Lung microvascular endothelial cell (primary cell): ENCODE results near the gene GALNS. TPM values are rescaled to one million over a fixed set of nuclear protein-coding genes. Genes with fewer than 3 reads are reported as not detected.
"Not testable (repeated sequence)": the region's sequence is repeated elsewhere in the genome, so short reads cannot be mapped to it uniquely, and the experiment has no call there.

ENCODE experiments used
- DNase-seq, 2 donors: peaks; one replicate each; pipeline versions ENCODE4 v3.0.0 to v3.0.0-alpha.2; 2010; ENCODE audit warnings: low read depth in 2 of 2
- total RNA-seq: library from RNA; depleted of rRNA; stranded (reverse); fragments of >200 nt; gene quantifications from 2 replicates; pipeline ENCODE4 v1.2.1, GENCODE V29; 2014

The GALNS gene
- total RNA-seq, 1 donor from 2014 or later: 17.1 TPM

DNA sequence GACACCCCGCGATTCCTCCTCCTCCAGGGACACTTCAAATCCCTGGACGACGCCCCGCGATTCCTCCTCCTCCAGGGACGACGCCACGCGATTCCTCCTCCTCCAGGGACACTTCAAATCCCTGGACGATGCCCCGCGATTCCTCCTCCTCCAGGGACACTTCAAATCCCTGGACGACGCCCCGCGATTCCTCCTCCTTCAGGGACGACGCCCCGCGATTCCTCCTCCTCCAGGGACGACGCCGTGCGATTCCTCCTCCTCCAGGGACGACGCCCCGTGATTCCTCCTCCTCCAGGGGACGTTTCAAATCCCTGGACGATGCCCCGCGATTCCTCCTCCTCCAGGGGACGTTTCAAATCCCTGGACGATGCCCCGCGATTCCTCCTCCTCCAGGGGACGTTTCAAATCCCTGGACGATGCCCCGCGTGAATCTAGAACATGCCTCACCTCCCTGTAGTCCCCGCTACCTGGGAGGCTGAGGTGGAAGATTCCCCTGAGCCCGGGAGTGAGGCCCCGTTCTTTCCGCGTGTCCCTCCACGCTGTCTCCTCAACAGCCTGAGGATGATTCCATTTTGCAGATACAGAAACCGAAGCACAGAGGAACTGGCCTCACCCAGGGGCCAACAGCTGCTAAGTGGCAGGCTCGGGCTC, 33.1 kb upstream of the GALNS start:
- not testable (repeated sequence) for DNase-seq

DNA sequence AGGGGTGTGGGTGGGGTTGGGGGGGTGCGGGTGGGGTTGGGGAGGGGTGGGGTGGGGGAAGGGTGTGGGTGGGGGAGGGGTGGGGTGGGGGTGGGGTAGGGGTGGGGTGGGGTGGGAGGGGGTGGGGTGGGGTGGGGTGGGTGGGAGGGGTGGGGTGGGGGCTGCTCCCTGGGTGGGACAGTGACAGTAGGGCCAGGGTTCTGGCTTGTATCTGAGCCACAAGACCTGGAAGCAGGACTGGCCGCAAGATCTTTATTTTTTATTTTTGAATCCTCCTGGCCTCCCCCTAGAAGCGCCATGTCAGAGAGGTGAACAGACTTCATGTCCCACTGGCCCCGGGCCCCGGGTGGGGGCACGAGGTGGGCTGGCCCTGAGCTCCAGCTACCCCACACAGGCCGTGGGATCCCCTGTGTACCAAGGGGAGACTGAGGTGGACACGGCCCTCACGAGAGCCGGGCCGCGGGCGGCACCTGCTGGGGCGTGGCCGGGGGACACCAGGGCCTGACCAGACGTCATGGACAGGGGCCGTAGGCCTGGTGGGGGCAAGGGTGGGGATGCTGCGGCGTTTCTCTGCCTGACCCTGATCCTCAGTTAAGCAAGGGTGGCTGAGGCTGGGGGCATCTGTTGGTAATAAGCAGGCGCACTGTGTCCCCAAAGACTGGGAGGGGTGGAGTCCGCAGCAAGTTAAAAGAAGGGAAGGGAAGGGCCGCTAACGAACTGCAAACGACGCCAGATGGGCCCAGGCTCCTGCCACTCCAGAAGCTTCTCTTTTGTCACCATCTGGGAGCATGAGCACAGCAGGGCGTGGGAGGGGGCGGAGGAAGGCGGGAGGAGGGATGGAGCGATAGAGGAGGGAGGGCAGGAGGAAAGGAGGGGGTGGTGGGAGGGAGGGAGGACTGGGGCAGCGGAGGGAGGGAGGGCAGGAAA, 32.0 kb upstream of the GALNS start:
- DNase-seq: no peak

DNA sequence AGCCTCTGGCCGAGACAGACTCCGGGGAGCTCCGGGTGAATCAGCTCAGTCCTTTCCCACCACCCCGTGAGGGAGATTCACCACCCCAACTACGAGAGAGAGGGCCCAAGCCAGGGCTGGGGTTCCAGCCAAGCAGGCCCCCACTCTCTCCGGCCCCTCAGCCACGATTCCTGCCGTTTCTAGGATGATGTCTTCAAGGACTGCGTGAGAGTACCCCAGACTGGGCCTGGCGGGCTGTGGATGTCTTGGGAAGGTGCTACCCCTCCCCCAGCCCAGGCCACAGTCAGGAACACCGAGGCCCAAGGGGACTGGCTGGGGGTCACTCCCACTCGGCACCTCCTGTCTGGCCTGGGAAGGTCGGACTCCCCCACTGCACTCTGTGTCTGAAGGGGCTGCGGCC, 31.3 kb upstream of the GALNS start:
- no peak for DNase-seq

DNA sequence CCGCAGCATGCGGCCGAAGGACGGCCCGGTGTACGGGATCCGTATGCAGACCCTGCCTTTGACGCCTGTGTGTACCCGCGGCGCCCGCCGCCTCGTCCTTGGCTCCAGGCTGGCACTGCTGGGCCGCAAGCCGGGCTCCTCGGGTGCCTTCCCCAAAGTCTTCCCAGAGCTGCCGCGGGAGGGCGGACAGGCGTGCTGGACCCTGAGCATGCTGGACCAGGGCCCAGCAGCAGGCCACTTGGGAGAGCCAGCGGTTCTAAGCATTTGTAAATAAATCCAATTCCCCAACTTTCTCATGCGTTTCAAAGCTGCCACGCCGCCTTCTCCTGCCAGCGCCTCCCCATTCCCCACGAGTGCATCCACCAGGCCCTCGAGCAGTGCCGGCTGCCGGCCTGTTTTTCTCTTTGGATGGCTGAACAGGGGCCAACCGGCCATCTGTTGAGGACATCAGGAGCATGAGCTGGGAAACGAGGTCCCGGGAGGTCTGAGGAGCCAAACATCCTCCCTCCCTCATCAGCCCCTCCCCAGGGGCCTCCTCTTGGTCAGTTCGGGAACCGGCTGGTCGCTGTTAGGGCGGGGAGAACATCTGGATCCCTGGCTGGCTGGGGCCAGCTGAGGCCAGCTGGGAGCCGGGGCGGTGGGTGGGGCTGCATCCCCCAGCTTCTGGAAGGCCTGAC, 30.2 kb upstream of the GALNS start:
- no peak for DNase-seq

DNA sequence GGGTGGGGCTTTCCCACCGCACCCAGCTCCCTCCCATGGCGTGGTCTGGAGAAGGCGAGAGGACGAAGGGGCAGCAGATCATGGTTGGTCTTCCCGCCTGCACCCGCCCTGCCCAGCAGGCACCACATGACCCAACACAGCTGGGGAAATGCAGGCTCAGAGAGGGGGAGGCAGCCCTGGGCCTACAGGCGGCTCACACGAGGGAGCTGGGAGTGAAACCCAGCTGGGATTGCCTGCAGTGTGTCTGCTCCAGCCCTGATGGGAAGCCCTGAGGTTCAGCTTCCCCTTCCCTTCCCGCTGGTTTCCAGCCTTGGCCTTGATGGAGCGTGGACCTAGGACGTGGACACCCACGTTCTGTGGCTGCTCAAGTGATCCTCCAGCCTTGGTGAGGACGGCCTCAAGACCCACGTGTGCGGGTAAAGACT, 29.7 kb upstream of the GALNS start:
- DNase-seq: no peak

DNA sequence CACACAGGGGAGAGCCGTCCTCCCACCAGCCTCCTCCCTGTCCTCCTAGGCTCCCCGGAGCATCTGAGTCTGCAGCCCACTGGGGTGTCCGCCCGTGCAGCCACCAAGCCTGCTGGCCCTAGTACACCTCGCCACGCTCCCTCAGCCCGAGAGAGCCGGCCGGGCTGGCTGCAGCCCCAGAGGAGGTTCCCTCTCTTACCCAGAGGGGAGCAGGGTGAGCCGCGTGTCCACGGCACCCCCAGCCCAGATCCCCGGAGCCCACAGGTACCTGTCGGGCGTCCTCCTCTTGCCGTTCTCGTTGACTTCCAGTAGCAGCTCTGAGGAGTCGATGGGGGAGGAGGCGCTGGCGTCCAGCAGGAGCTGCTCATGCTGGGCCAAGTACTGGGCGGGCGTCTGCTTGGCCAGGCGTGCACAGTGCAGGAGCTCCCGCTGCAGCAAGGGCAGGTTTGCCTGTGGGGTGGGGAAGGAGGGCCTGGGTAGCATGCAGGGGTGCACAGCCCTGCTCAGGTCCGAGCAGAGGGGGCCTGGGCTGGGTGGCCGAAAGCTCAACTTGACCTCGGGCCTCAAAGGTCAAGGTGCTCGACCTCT, 29.0 kb upstream of the GALNS start:
- DNase-seq: no peak

DNA sequence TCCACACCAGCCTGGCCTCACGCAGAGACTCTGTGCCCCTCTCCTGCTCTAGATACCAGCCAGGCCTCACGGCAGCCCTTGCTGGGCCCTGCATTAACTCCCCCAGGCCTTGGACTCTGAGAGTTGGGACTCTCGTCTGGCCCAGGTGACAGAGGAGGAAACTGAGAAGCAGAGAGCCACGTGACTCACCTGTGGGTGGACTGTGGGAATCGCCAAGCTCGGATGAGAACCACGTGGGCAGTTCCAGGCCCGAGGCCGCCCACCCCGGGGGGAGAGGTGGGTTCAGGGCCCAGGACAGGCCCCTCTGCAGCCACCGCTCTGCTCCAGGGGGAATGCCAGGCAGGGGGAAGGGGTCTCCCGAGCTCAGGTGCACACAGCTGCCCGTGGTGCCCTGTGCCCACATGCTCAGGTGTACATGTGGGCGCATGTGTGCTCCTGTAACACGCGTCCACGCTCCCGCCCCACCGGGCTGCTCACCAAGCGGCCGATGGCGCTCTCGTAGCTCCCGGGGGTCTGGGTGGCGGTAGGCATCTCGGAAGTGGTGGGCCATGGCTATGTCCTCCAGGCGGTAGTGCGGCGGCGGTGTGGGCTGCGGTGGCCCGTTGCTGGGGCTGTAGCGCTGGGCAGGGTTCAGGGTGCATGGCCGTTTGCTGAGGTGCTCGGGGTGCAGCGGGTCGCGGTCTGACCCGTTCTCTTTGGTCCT, 28.0 kb upstream of the GALNS start:
- DNase-seq: no peak

DNA sequence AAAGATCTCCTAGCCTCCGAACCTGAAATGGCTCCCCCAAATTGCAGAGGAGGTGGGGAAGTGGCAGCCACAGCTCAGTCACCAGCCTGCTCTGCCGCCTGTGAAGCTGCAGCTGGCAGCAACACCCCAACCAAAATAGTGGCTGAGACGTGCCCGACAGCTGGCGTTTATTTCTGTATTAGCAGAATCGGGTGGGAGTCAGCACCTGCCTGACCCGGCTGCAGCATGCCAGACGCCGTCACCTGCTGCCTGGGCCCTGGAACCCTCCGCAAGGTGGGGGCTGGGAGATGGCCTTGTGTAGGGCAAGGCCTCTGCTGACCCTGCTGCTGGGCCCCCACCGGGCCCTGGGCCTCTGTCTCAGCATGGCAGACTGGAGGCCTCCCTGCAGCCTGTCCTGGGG, 27.2 kb upstream of the GALNS start:
- no peak for DNase-seq

DNA sequence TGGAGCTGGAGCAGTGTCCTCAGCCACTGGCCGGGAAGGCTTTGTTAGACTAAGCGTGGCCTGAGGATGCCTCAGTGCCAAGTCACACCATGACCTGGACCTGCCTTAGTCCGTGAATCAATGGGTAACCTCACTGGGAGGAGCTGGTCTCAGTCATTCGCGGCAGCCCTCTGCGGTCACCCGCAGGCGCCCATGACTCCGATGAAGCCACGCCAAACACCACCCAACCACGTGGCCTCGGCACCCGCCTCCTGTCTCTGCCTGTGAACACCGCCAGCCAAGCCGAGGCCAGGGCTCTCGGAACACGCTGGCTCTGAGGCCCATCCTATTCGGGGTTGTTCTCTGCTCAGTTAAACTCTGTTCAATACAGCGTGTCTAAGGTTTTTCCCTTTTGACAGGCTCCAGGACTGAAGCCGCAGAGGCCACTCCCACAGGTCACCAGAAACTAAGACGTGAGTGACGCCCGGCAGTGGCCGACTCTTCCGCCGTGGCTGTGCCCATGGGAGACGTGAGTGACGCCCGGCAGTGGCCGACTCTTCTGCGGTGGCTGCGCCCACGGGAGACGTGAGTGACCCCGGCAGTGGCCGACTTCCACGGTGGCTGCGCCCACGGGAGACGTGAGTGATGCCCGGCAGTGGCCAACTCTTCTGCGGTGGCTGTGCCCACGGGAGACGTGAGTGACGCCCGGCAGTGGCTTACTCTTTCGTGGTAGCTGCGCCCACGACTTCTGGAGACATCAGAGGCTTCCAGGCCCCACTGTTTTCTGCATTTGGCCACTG, 26.6 kb upstream of the GALNS start:
- no peak for DNase-seq

DNA sequence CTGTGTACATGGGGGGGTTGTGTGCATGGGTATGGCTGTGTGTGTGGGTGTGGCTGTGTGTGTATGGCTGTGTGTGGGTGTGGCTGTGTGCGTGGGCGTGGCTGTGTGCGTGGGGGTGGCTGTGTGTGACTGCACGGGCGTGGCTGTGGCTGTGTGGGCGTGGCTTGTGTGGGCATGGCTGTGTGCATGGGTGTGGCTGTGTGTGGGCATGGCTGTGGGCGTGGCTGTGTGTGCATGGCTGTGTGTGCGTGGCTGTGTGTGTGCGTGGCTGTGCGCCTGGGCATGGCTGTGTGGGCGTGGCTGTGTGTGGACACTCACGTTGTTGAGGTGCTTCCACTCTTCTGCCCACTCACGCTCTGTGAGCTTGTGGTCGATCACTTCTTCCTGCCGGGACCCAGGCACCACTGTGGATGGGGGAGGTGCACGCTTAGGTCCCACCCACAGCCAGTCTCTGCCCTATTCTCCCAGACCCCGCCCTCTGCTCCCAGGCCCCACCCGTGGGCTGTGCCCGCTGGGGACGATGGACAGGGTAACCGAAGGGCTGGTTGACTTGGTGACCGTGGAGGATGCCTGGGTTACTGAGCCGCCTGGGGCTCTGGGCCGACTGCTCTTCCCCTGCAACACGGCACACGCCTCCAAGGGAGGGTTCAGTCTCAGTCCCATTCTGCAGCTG, 25.7 kb upstream of the GALNS start:
- no peak for DNase-seq

DNA sequence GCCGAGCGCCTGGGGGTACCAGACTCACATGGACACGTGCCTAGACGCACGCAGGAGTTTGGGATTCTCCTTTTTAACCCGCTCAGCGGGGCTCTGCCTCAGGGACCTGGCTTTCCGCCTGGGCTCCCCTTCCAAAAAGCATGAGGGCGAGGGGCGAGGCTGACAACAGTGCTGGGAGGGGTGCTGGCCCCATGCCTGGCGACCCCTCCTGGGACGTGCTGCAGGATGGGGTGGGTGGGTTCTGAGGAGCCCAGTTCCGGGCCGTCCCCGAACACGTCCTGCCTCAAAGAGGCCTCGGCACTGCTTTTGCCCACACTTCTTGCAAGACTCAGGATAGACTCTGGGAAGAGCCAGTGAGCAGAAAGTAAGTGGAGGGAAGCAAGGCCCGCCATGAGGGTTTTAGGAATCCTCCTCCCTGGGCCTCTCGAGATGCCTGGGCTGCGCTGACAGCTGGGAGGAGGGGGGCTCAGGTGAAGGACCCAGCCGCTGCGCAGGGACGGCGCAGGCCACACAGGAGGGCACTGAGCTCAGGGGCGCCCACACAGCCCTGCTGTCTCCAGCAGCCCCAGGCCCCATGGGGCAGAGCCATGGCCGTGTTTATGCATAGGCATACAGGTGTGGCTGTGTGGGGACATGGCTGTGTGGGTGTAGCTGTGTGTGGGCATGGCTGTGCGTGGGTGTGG, 25.1 kb upstream of the GALNS start:
- DNase-seq: no peak

DNA sequence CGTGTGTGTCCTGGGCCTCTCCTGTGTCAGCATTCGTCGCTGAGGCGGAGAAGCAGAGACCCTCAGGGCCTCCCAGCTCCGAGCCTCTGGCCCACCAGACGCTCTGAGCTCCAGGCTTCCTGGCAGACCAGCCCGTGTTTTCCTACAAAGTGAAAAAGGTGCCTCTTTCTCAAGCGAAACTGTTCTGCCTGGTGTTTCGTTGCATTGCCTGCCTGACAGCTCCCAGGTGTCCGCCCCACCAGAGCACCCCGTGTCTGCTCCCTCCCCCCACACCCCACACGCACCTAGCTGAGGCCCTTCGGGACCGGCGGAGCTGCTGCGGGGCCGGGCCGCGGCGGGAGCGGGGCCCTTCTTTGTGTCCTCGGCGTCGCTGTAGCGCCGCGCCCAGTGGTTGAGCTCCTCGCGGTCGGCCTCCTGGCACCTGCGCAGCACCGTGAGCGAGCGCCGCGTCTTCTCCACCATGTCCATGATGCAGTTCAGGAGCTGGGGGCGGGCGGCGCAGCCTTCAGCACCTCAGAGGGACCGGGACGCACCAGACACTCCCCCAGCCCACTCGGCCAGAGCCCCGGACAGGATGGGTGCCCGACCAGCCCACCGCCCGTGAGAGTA, 24.4 kb upstream of the GALNS start:
- DNase-seq: no peak

DNA sequence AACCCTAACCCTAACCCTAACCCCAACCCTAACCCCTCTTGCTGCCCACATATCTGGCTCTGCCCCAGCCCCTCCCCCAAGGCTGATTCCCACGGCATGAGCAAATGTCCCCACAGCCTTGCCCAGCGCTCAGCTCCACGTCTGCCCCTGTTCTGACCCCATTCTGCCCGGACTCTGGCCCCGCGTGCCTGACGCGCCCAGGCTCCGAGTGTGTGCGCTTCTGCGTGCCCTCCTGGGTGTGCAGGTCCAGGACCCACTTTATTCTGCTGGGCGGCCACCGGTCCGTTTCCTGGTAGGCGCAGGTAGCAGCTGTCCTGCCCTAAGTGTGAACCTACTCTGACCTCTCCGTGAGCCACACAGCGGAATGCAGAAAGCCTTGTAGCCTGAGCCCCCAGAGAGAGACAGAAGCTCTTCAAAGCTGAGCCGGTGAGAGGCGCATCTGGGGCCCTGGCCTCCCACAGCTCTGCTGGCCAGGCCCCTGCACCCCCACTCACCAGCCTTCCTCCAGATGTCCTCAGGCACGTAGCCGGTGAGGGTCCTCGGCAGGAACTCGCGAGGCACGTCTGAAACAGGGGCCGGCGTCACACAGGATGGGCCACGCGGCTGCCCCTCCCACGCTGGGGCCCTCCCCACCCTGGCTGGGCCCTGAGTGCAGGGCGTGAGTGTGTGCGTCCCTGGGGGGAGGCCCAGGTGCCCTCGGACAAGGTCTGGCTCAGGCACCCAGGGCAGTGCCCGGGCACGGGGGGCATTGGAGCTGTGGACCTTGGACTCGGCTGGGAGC, 23.7 kb upstream of the GALNS start:
- DNase-seq: no peak

DNA sequence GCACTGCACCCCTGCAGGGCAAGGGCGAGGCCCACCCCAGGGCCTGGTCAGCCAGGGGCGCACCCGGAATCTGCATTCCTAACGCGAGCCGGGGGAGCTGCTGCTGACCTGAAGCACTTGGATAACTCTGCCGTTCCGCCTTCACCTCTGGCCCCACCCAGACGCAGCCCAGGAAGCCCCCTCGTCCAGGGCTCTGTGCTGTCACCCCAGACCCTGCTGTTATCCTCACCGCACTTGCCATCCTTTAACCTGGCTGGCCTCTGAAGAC, 23.0 kb upstream of the GALNS start:
- DNase-seq: no peak

DNA sequence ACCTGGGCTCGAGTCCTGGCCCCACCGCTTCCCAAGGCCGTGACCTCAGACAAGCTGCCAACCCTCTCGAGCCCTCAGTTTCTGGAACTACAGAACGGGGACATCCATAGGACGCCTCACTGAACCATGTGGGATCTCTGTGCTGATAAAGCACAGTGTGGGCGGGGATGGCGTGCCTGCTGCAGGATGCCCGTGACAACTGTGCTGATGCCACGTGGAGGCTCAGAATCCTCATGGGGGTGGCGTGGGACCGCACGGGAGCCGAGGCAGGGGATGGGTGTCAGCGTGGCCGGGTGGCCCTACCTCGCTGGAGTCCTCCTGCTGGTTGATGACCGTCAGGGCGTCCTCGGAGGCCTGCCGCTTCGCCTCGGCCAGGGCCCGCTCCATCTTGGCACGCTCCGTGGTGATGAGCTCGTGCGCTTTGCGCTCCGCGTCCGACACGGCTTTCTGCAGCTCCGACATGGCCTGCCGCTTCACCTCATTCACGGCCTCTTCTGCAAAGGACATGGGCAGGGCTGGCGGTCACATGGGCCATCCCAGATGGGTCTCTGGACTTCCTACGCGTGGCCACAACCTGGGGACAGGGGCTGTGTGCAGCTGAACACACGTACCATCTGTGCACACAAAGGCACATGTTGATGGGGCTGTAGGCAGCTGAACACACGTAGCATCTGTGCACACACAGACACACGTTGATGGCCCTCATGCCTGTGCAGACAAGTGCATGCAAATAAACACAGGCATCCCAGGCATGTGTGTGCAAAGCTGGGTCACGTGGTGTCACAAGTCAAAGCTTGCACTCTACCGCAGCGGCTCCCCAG, 22.4 kb upstream of the GALNS start:
- DNase-seq: no peak

DNA sequence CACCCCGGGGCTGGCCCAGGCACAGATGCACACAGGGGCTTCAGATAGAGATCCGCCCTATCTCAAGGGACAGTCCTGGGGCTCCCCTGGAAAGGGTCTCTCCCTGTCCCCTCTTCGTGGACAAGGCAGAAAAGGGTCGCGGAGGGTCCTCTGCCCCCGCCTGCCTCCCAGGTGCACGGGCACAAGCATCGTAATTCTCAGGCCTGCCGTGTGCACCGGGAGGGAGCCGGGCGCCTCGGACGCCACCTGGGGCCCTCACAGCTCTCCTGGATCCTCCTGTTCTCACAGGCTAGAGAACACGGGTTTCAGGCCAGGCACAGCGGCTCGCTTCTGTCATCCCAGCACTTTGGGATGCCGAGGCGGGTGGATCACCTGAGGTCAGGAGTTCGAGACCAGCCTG, 21.6 kb upstream of the GALNS start:
- DNase-seq: no peak

DNA sequence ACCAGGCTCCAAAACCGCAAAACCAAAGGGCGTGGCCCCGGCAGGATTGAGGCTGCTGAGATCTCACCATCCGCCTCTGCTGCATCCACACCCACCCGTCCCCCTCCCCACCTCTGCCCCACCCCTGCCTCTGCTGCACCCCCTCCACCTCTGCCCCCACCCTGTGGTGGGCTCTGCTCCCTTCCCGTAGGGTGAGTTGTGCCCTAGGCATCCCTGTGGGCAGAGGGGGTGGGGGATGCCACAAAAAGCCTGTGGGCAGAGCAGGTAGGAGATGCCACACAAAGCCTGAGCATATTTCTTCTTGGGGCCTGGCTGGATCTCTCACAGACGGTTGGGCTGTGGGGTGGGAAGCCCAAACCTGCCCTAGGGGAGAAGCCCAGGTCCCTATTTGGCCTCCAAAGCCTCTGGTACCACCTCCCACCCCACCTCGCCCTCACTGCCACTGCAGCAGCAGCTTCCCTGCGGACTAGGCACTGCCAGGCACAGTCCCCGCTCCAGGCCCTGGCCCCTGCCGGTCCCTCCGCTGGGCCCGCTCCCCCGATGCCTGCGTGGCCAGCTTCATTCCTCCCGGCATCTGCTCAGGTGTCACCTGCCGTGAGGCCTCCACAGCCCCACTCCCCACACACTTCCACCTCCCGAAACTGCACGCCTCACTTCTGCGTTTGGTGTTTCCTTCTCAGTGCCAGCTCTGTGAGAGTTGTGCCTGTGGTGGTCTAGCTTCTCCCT, 21.0 kb upstream of the GALNS start:
- no peak for DNase-seq
